HepG2 (cell line): Measurements from ENCODE around the gene NCDN. TPM values are rescaled to one million over a fixed set of nuclear protein-coding genes. Genes with fewer than 3 reads are reported as not detected.

ENCODE experiments used
- ATAC-seq: fragments of 200-7000 bp; cut with Tn5 transposase; 3 replicates; pipeline ENCODE4 v1.9.1; 2020; ENCODE audit warnings: mild to moderate bottlenecking, moderate library complexity
- BruUV-seq: library from RNA; stranded (reverse); fragments of 400-500 nt; replicated peaks from 2 replicates; lab custom pipeline; 2021; lab: Mats Ljungman, UMichigan
- CTCF ChIA-PET: fragments of 300-600 bp; formaldehyde crosslinking; extraction: SDS; loops from one replicate; lab custom pipeline; 2021; ENCODE audit warnings: low total read pairs, inconsistent platforms, low intra/inter-chr PET ratio; lab: Yijun Ruan, JAX
- POLR2A ChIA-PET: fragments of 350-600 bp; sonication (Branson Sonifier 250); formaldehyde crosslinking; loops from one replicate; lab custom pipeline; 2020; ENCODE audit warnings: antibody characterized with exemption, inconsistent platforms; lab: Yijun Ruan, JAX
- DNase-seq: peaks from one replicate; pipeline ENCODE4 v3.0.0-alpha.2; 2015; ENCODE audit warnings: low spot score
- FAIRE-seq: peaks from 3 replicates; lab custom pipeline; 2011; peaks lifted over from hg19 to GRCh38; lab: Jason Lieb, UNC
- H2AFZ ChIP-seq: one replicate; pipeline ENCODE4 v1.6.1; 2011; ENCODE audit warnings: low read length, inconsistent platforms
- H3K27ac ChIP-seq: fragments of 300-600 bp; 3 replicates; pipeline ENCODE4 v1.8.0; 2011; ENCODE audit warnings: mixed run types, mild to moderate bottlenecking, mixed read lengths, low read length, inconsistent platforms; ENCODE audit not compliant: insufficient read depth; ENCODE audit errors: extremely low read length
- H3K27me3 ChIP-seq, 2 experiments: fragments of 200-600 bp in 1 of 2; 2 replicates in 1 of 2; 3 replicates in 1 of 2; pipeline versions ENCODE4 v1.6.0 to v1.8.0; 2011; ENCODE audit warnings: low read length in 2 of 2, mild to moderate bottlenecking in 2 of 2, moderate library complexity in 2 of 2, inconsistent platforms in 1 of 2; ENCODE audit not compliant: insufficient read depth in 2 of 2, control insufficient read depth in 1 of 2
- H3K36me3 ChIP-seq, 2 experiments: fragments of 200-600 bp in 1 of 2; replicated peaks in 1 of 2; 2 replicates in 1 of 2; 3 replicates in 1 of 2; pipeline versions ENCODE4 v1.5.1 to v1.8.0; 2011; ENCODE audit warnings: low read length in 2 of 2, inconsistent platforms in 1 of 2; ENCODE audit not compliant: insufficient read depth in 2 of 2, control insufficient read depth in 1 of 2
- H3K4me1 ChIP-seq: 2 replicates; pipeline ENCODE4 v1.5.1; 2012; ENCODE audit warnings: low read length, inconsistent platforms; ENCODE audit not compliant: insufficient read depth
- H3K4me2 ChIP-seq: 2 replicates; pipeline ENCODE4 v1.6.0; 2011; ENCODE audit warnings: low read depth, low read length, inconsistent platforms
- H3K4me3 ChIP-seq, 3 experiments: fragments of 200-600 bp in 1 of 3; sonication (generic), shearing (Covaris generic) in 1 of 3; replicated peaks in 1 of 3; 2 replicates each; pipeline ENCODE4 v1.5.1; 2011 to 2016; ENCODE audit warnings: low read length in 3 of 3, inconsistent platforms in 2 of 3, low read depth in 2 of 3, mild to moderate bottlenecking in 2 of 3, control low read depth in 1 of 3, mixed read lengths in 1 of 3; ENCODE audit not compliant: insufficient read depth in 1 of 3
- H3K79me2 ChIP-seq: one replicate; pipeline ENCODE4 v1.6.1; 2011; ENCODE audit warnings: low read length, inconsistent platforms; ENCODE audit not compliant: insufficient read depth
- H3K9ac ChIP-seq: 2 replicates; pipeline ENCODE4 v1.6.0; 2011; ENCODE audit warnings: mild to moderate bottlenecking, low read depth, low read length, inconsistent platforms; ENCODE audit not compliant: insufficient read depth
- H3K9me3 ChIP-seq: 2 replicates; pipeline ENCODE4 v1.5.1; 2012; ENCODE audit warnings: mild to moderate bottlenecking, low read length
- H4K20me1 ChIP-seq: 2 replicates; pipeline ENCODE4 v1.6.0; 2011; ENCODE audit warnings: inconsistent platforms, mild to moderate bottlenecking, low read length, moderate library complexity; ENCODE audit not compliant: insufficient read depth
- GABPA ChIP-seq, 2 experiments: IDR thresholded peaks; 2 replicates each; pipeline ENCODE4 v1.6.1; 2011 to 2016; ENCODE audit warnings: low read depth in 2 of 2, low read length in 1 of 2, missing biosample characterization in 1 of 2, missing genetic modification characterization in 1 of 2
- GTF2F1 ChIP-seq: fragments of 150-350 bp; IDR thresholded peaks from 2 replicates; pipeline ENCODE4 v1.6.1; 2014; ENCODE audit warnings: low read length
- ISX ChIP-seq: sonication (generic); formaldehyde crosslinking; conservative IDR thresholded peaks from 2 replicates; pipeline ENCODE4 v1.5.0; 2020; ENCODE audit warnings: missing genetic modification reagents
- NPAS2 ChIP-seq: sonication (generic); formaldehyde crosslinking; IDR thresholded peaks from 2 replicates; pipeline ENCODE4 v1.8.0; 2022; ENCODE audit warnings: mild to moderate bottlenecking, missing genetic modification reagents, borderline replicate concordance
- POLR2AphosphoS5 ChIP-seq: IDR thresholded peaks from 2 replicates; pipeline ENCODE4 v1.6.1; 2012; ENCODE audit warnings: low read depth, low read length
- SP2 ChIP-seq: sonication (generic); formaldehyde crosslinking; IDR thresholded peaks from 2 replicates; pipeline ENCODE4 v1.5.1; 2020; ENCODE audit warnings: mild to moderate bottlenecking, missing genetic modification reagents
- XRCC5 ChIP-seq: fragments of 200-400 bp; formaldehyde crosslinking; optimal IDR thresholded peaks from 2 replicates; pipeline ENCODE3; 2017; ENCODE audit warnings: mild to moderate bottlenecking, low read length
- ZFX ChIP-seq: sonication (generic); formaldehyde crosslinking; IDR thresholded peaks from 2 replicates; pipeline ENCODE4 v1.4.0; 2020; ENCODE audit warnings: mild to moderate bottlenecking, low read depth, missing genetic modification reagents, moderate library complexity
- ZNF3 ChIP-seq: IDR thresholded peaks from 2 replicates; pipeline ENCODE4 v1.7.0; 2017; ENCODE audit warnings: inconsistent platforms
- ZNF768 ChIP-seq: sonication (generic); formaldehyde crosslinking; IDR thresholded peaks from 2 replicates; pipeline ENCODE4 v1.4.0; 2020; ENCODE audit warnings: missing genetic modification reagents
- WGBS: methylation state at CpG from one replicate; pipeline ENCODE4 v1.1.6; 2017; ENCODE audit warnings: low lambda C conversion rate; 5-methylcytosine and 5-hydroxymethylcytosine counted together
- in situ Hi-C: cut with HindIII; loops from 2 replicates; pipeline ENCODE4 v1.10.0; 2017; ENCODE audit warnings: low pct_unique_long_range_greater_than_20kb; ENCODE audit not compliant: extremely low pct_ligation_motif_present
- intact Hi-C: fragments of 100-400 bp; cut with micrococcal nuclease; formaldehyde crosslinking; loops from one replicate; pipeline ENCODE4 v1.10.0; 2022; ENCODE audit not compliant: unreplicated experiment
- polyA plus RNA-seq, 8 experiments: library from polyadenylated mRNA; depleted of rRNA in 3 of 8; stranded (reverse) in 7 of 8; unstranded in 1 of 8; fragments of >200 nt; fragmentation: Illumina TruSeq in 4 of 8; extraction: Trizol in 4 of 8; gene quantifications; 2 replicates each; pipeline versions ENCODE4 v1.2.1 to v1.2.3, GENCODE V29; 2011 to 2016; ENCODE audit warnings: low read depth in 4 of 8, missing spikeins in 1 of 8, mixed read lengths in 1 of 8; ENCODE audit not compliant: insufficient read depth in 1 of 8
- total RNA-seq, 5 experiments: library from RNA; depleted of rRNA; stranded (reverse); fragments of >200 nt; fragmentation: Illumina TruSeq; extraction: Trizol; gene quantifications; 2 replicates each; pipeline ENCODE4 v1.2.3, GENCODE V29; 2016; ENCODE audit warnings: low read depth in 1 of 5
- TF ChIP-seq, protein P1 (sequence below): sonication (generic); formaldehyde crosslinking; IDR thresholded peaks from 2 replicates; pipeline ENCODE4 v1.4.0; 2020; ENCODE audit warnings: mild to moderate bottlenecking, missing genetic modification reagents
- TF ChIP-seq, protein P2 (sequence below): IDR thresholded peaks from 2 replicates; pipeline ENCODE4 v1.6.1; 2016; ENCODE audit warnings: missing genetic modification reagents, missing compliant biosample characterization

The NCDN gene
- total and polyA plus RNA-seq, 2 of the 13 experiments (the other 11 are each of a cell fraction or from before 2014, with no cell fraction given) = 6.6 to 9.3 TPM

GRCh38 chr1:35592991-35593769 is 35.6 kb downstream of the NCDN start (continued):
- TF ChIP-seq, protein P1, sequence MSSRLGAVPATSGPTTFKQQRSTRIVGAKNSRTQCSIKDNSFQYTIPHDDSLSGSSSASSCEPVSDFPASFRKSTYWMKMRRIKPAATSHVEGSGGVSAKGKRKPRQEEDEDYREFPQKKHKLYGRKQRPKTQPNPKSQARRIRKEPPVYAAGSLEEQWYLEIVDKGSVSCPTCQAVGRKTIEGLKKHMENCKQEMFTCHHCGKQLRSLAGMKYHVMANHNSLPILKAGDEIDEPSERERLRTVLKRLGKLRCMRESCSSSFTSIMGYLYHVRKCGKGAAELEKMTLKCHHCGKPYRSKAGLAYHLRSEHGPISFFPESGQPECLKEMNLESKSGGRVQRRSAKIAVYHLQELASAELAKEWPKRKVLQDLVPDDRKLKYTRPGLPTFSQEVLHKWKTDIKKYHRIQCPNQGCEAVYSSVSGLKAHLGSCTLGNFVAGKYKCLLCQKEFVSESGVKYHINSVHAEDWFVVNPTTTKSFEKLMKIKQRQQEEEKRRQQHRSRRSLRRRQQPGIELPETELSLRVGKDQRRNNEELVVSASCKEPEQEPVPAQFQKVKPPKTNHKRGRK (CRISPR knock-in tag) = no peak
- no peak for TF ChIP-seq POLR2AphosphoS5
- TF ChIP-seq NPAS2 (CRISPR knock-in tag) = no peak
- TF ChIP-seq GTF2F1 = no peak
- TF ChIP-seq SP2 (CRISPR knock-in tag) = no peak
- TF ChIP-seq XRCC5 = no peak
- no peak for TF ChIP-seq GABPA (IDR thresholded peaks at IDR 0.05; ENCODE audit: low read depth, low read length)
- TF ChIP-seq GABPA (CRISPR knock-in tag; IDR thresholded peaks at IDR 0.05; ENCODE audit: low read depth) = peak; percentile 23; the same call in 1 of the 2 replicates
- TF ChIP-seq, protein P2, sequence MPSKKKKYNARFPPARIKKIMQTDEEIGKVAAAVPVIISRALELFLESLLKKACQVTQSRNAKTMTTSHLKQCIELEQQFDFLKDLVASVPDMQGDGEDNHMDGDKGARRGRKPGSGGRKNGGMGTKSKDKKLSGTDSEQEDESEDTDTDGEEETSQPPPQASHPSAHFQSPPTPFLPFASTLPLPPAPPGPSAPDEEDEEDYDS (CRISPR knock-in tag) = no peak
- no peak for TF ChIP-seq ISX

DNA sequence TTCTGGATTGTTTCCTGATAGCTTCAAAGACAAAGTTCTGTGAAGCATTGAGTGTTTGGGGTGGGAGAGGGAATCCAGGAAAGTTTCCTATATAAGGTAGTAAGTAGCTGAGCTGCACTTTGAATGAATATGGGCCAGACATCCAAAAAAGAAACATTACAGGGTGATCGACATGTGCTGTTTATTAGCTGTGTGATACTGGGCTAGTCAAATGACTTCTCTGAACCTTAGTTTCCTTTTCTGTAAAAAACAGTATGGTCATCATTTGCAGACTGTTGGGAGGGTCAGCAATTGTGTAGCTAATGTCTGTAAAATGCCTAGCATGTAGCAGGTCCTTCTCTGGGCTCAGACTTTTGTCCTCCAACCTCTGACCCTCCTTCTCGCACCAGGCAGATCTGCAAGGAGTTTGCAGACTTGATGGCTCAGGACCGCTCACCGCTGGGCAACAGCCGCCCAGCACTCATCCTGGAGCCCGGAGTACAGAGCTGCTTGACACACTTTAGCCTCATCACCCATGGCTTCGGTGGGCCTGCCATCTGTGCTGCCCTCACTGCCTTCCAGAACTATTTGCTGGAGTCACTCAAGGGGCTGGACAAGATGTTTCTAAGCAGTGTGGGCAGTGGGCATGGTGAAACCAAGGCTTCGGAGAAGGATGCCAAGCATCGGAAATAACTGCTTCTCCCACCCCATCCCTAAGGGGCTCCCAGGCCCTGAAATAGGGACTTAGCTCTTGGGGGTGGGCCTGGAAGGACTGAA is 36.6 kb downstream of the NCDN start:
- H3K4me3 ChIP-seq = no peak overlapping the region
- intact Hi-C loops (no loop called here), in situ Hi-C loops (no loop called here)
- no peak overlapping the region for H3K9ac ChIP-seq
- DNase-seq = no peak
- H3K9me3 ChIP-seq = no peaks in the 10 kb centered on the region
- ATAC-seq = no peak; the same call in 2 of the 3 replicates
- H3K79me2 ChIP-seq = no peaks in the 10 kb centered on the region
- POLR2A ChIA-PET = interaction anchor here (1.4 kb wide), 1 partner anchor 18 kb away, joined by 3 read pairs; no protein-coding TSS in a partner anchor
- H3K4me1 ChIP-seq = peaks cover 15% of the 10 kb centered on the region
- H3K36me3 ChIP-seq = peaks cover 0 to 6% of the 10 kb centered on the region in 2 experiments; a peak in 1 of 5 replicates
- WGBS = 97% methylated on average over 6 of the region's 9 CpGs
- H3K27ac ChIP-seq = no peak overlapping the region
- TF ChIP-seq ZFX (CRISPR knock-in tag) (no peak), ZNF3 (CRISPR knock-in tag) (no peak), ZNF768 (CRISPR knock-in tag) (peak; percentile 24)
- no peaks in the 10 kb centered on the region for H4K20me1 ChIP-seq
- FAIRE-seq = no peak
- H3K27me3 ChIP-seq = no peaks in the 10 kb centered on the region
- H3K4me2 ChIP-seq = no peak overlapping the region
- CTCF ChIA-PET = no interaction called here
- H2AFZ ChIP-seq = no peak overlapping the region
- no TSS peak for BruUV-seq
